HG03159 (cell line): Measurements from ENCODE around the gene NMRK1.

ENCODE experiments used
- ATAC-seq: cut with Tn5 transposase; IDR thresholded peaks from one replicate; pipeline ENCODE4 v1.9.1; 2021; ENCODE audit warnings: mild to moderate bottlenecking, moderate library complexity; ENCODE audit not compliant: unreplicated experiment

NMRK1 gene

GRCh38 chr9:75063556-75064305, 24.2 kb downstream of the NMRK1 start:
- ATAC-seq: no peak

DNA sequence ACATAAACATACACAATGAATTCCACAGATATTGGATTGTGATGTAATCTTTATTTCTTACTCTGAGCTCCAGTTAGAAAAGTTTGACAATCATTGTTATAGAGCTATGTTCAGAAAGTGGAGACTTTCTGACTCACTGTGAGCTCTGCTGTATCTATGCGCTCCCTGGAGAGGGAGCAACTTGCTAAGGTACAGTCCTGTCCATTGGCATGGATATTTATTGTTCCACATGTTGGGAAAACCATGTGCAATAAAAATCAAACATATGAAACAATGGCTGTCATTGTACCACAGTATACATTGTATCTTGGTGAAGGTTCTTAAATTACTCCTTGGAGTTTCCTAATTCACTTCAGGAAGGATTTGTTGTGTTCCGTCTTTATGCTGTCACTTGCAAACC, 26.8 kb downstream of the NMRK1 start:
- ATAC-seq: no peak

DNA sequence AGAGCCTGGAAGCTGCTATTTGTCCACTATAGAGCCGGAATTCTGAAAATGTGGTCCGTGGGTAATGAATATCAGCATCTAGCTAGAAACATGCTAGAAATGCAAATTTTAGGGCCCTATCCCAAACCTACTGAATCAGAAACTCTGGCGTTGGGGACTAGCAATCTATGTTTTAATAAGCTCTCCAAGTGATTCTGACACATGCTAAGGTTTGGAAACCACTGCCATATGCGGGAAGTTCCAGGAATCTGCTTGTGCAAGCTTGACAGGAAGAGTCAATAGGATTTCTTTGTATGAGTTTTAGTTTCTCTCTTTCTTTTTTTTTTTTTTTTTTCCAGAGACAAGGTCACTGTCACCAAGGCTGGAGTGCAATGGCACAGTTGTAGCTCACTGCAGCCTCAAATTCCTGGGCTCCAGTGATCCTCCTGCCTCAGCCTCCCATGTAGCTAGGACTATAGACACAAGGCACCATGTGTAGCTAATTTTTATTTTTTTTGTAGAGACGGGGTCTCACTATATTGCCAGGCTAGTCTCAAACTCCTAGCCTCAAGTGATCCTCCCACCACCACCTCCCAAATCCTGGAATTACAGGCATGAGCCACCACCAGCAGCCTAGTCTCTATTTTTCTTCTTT, 33.5 kb downstream of the NMRK1 start:
- no peak for ATAC-seq

DNA sequence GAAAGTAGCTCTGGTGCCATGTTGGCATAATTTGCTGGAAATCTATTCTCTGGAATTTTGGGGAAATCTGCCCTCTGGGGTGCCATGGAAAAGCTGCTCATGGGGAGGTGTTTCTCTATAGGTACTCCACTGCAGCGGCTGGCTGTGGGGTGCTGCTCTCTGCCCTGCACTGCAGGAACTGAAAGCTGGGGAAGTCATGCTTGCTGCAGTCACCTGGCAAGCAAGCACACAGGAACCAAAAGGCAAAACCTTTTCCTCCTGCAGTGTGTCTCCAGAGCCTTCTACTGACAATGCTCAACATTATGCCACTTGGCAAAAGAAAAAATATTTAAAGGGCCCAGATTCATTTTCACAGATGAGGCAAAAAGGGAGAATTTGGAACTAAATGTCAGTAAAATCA, 34.1 kb downstream of the NMRK1 start:
- ATAC-seq: peak; percentile 96

GRCh38 chr9:75051285-75051684, 36.7 kb downstream of the NMRK1 start:
- ATAC-seq: no peak

DNA sequence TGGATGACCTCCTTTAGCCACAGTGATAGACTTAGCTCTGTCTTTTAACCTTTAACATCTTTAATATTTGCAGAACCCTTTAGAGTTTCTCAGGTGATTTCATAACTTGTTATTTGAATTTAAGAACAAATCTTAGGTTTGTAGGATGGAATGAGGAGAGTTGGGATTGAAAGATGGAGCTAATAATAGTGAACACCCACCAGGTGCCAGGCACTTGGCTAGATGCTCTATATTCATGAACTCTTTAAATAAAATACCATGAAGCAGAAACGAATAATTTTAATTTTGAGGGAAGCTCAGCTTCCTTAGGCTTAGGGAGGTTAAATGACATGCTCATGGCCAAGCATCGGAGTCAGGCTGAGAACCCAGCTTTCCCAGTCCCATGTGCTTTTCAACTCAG, 40.4 kb downstream of the NMRK1 start:
- ATAC-seq: no peak

- no peak for ATAC-seq
Observed at GRCh38 chr9:75046725-75047345, 41.1 kb downstream of the NMRK1 start.

DNA sequence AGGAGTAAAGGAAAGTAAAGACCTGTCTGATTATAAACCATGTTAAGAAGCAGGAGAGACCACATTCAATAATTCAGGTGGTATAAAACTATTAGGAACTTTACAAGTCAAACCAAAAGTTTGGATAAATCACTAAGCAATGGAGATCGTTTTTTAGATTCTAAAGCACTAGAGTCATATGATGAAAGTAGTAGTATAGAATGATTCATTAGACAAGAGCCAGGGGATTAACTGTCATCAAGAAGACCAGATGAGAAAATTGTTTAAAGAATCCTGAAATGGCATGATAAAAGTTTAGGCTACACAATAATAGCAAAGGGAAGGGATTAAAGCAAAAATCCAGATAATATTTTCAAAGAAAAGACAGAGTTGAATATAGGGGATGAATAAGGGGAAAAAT, 46.9 kb downstream of the NMRK1 start:
- ATAC-seq: no peak

GRCh38 chr9:75039801-75040200, 48.2 kb downstream of the NMRK1 start:
- no peak for ATAC-seq

DNA sequence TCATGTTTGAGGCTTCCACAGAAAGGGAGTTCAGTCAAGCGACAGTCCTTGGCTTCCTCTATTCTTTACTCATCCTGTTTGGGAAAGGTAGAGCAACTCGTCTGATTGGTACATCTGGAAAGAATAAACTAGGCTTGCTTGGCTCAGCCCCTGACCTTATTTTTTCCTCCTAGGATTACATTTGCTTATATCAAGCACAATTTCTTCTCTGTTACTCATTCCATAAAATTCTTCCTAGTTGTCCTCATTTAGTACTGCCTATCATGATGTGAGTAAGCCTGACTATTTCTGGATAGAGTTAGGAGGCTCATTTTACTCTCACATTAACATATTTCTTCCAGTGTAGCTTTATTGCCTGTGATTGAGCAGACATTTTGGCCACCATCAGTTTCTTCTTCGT, 48.9 kb downstream of the NMRK1 start:
- no peak for ATAC-seq

- no peak for ATAC-seq
Observed at GRCh38 chr9:75036793-75037192, 51.2 kb downstream of the NMRK1 start.

- peak; percentile 94 for ATAC-seq
Observed at GRCh38 chr9:75033791-75034473, 54.0 kb downstream of the NMRK1 start.

DNA sequence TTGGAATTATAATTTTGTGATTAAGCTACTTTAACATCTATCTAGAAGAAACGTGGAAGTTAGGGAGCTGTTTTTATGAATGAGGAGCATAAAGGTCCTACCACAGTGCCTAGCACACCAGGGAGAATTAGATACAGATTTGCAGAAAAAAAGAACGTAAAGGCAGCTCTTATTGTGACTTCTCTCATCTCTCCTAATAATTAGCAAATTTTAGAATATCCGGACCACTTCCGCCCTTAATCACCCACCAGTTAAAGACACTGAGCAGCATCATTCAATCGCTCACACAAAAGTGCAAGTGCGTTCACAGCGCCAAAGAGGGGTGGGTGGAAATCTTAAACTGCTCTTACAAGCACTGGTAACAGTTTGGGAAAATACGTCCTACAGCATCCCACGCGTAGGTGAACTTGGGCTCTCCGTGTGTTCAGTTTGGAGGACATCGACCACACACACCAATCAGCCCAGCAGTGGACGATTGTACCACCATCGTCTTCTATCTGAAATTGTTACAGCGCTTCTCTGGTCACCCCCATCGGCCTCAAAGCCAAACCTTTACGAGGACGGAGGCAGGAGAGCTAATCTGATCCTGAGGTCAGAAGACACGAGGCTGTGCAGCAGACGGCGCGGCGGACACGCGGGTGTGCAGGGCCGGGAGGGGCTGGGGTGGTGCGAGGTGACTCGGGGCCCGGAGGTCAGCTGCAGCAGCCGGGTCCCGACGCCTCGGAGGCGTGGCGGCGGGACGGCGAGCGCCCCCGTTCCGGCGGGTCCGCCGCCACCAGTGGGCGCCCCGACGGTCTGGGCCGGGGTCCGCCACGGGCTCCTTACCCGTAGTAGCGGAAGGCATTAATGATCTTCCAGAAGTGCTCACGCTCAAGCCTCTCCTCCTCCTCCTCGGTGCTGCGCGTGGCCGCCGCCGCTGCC, 60.5 kb downstream of the NMRK1 start:
- peak; percentile 41 for ATAC-seq

GRCh38 chr9:75023846-75024245, 64.1 kb downstream of the NMRK1 start:
- no peak for ATAC-seq

GRCh38 chr9:75019654-75020053, 68.3 kb downstream of the NMRK1 start:
- no peak for ATAC-seq

DNA sequence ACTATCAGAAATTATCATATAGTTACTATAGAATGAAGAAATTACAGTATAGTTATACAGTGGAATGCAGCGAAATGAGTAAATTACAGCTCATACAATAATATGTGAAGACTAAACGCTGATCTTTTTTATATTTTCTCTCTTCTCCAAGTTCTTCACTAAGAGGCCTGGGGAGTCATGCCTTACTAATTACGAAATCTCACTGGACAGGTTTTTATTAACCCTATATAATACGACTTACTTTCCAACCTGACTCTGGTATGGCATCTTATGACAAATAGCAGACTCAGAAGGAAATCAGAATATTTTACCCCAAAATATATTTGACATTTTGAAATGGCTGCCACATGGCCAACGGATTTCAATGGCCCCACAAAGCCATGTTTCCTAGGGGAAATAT, 68.9 kb downstream of the NMRK1 start:
- no peak for ATAC-seq

- no peak for ATAC-seq
Observed at GRCh38 chr9:75017378-75017777, 70.6 kb downstream of the NMRK1 start.

GRCh38 chr9:75013735-75014134, 74.2 kb downstream of the NMRK1 start:
- no peak for ATAC-seq
